ENCODE measurements around the gene NOP58. TPM values are rescaled to one million over a fixed set of nuclear protein-coding genes. Genes with fewer than 3 reads are reported as not detected.

Gene NOP58
- total and polyA plus RNA-seq, 2 donors (not counting 1 experiment from before 2014, with no cell fraction given): 41.1 to 47.2 TPM

- DNase-seq (ENCODE audit: low read depth in 2 of 2): peak in 1 of 2 donors; percentile 16
- H4K20me1 ChIP-seq (ENCODE audit: control insufficient read depth, extremely low read depth, insufficient read depth, low read length): no peaks in the 10 kb centered on the region
- no peak overlapping the region for H3K4me3 ChIP-seq (replicated peaks in 1 of 4; ENCODE audit: control extremely low read depth in 1 of 4, insufficient read depth in 1 of 4, low read depth in 3 of 4, low read length in 4 of 4)
- H3K27ac ChIP-seq (ENCODE audit: insufficient read depth, low read length): no peak overlapping the region
- no peaks in the 10 kb centered on the region for H3K79me2 ChIP-seq (ENCODE audit: control insufficient read depth, insufficient read depth, low read length)
- no peaks in the 10 kb centered on the region for H3K27me3 ChIP-seq (ENCODE audit: control insufficient read depth, insufficient read depth, low read length)
- peaks cover under 1% of the 10 kb centered on the region for H3K4me1 ChIP-seq (ENCODE audit: control insufficient read depth, extremely low read depth, insufficient read depth, low read length)
- no peak overlapping the region for H2AFZ ChIP-seq (ENCODE audit: low read length)
- no peaks in the 10 kb centered on the region for H3K36me3 ChIP-seq (ENCODE audit: control insufficient read depth, insufficient read depth, low read length)
- no peaks in the 10 kb centered on the region for H3K9me3 ChIP-seq (ENCODE audit: control insufficient read depth, insufficient read depth, low read depth, low read length)
- TF ChIP-seq CTCF (conservative IDR thresholded peaks at IDR 0.05 in 1 of 2, IDR thresholded peaks at IDR 0.05 in 1 of 2; ENCODE audit: low read depth in 1 of 2, low read length in 2 of 2) (no peak), EZH2 (IDR thresholded peaks at IDR 0.05; ENCODE audit: low read length, missing control alignments) (no peak)
- H3K4me2 ChIP-seq (ENCODE audit: extremely low read depth, insufficient read depth, low read length): no peak overlapping the region
- H3K9ac ChIP-seq (ENCODE audit: insufficient read depth, low read length): no peak overlapping the region
These were observed 78.6 kb downstream of the NOP58 start for GRCh38 chr2:202344178-202344577.

GRCh38 chr2:202346180-202346579 is 80.6 kb downstream of the NOP58 start:
- TF ChIP-seq CTCF (conservative IDR thresholded peaks at IDR 0.05 in 1 of 2, IDR thresholded peaks at IDR 0.05 in 1 of 2; ENCODE audit: low read depth in 1 of 2, low read length in 2 of 2): no peak
- no peak for TF ChIP-seq EZH2 (IDR thresholded peaks at IDR 0.05; ENCODE audit: low read length, missing control alignments)
- Histone ChIP-seq H3K36me3 (ENCODE audit: control insufficient read depth, insufficient read depth, low read length) (no peaks in the 10 kb centered on the region), H3K4me2 (ENCODE audit: extremely low read depth, insufficient read depth, low read length) (no peak overlapping the region), H3K27me3 (ENCODE audit: control insufficient read depth, insufficient read depth, low read length) (no peaks in the 10 kb centered on the region), H3K4me1 (ENCODE audit: control insufficient read depth, extremely low read depth, insufficient read depth, low read length) (no peaks in the 10 kb centered on the region), H2AFZ (ENCODE audit: low read length) (no peak overlapping the region), H3K27ac (ENCODE audit: insufficient read depth, low read length) (no peak overlapping the region), H3K9ac (ENCODE audit: insufficient read depth, low read length) (no peak overlapping the region), H3K79me2 (ENCODE audit: control insufficient read depth, insufficient read depth, low read length) (no peaks in the 10 kb centered on the region), H4K20me1 (ENCODE audit: control insufficient read depth, extremely low read depth, insufficient read depth, low read length) (no peaks in the 10 kb centered on the region), H3K9me3 (ENCODE audit: control insufficient read depth, insufficient read depth, low read depth, low read length) (no peaks in the 10 kb centered on the region), H3K4me3 (replicated peaks in 1 of 4; ENCODE audit: control extremely low read depth in 1 of 4, insufficient read depth in 1 of 4, low read depth in 3 of 4, low read length in 4 of 4) (no peak overlapping the region)
- DNase-seq (ENCODE audit: low read depth in 2 of 2): peak in 1 of 2 donors; percentile 6

Other genes with a start within 250 kb of the NOP58 start
- 24.7 and 39.1 TPM in 2 replicates for gene FZD7, start 231.9 kb upstream of the NOP58 start, total RNA-seq
- gene FZD7, start 231.9 kb upstream of the NOP58 start, polyA plus RNA-seq: 28.1 and 44.4 TPM in 2 replicates
- gene KIAA2012, start 192.5 kb upstream of the NOP58 start, total RNA-seq: under 0.01 TPM in 1 of 2 replicates, not detected in the other
- 0.01 and 0.09 TPM in 2 replicates for gene KIAA2012, start 192.5 kb upstream of the NOP58 start, polyA plus RNA-seq
- gene SUMO1, start 27.2 kb upstream of the NOP58 start, total RNA-seq: 97.3 and 107 TPM in 2 replicates
- 151 and 170 TPM in 2 replicates for gene SUMO1, start 27.2 kb upstream of the NOP58 start, polyA plus RNA-seq
- gene BMPR2, start 110.6 kb downstream of the NOP58 start, total RNA-seq: 16.2 and 21.6 TPM in 2 replicates
- gene BMPR2, start 110.6 kb downstream of the NOP58 start, polyA plus RNA-seq: 44.1 and 65.8 TPM in 2 replicates

Measured in fibroblast of lung (primary cell).